H1 (cell line): Measurements from ENCODE around the gene MPZL3. TPM values are rescaled to one million over a fixed set of nuclear protein-coding genes. Genes with fewer than 3 reads are reported as not detected.

ENCODE experiments used
- CTCF ChIA-PET: fragments of 300-600 bp; sonication (Branson Sonifier 250); formaldehyde crosslinking; loops from one replicate; lab custom pipeline; 2021; ENCODE audit not compliant: partially characterized antibody; lab: Charles Lee
- POLR2A ChIA-PET: fragments of 300-600 bp; sonication (Branson Sonifier 250); formaldehyde crosslinking; loops from one replicate; lab custom pipeline; 2021; ENCODE audit warnings: inconsistent platforms; ENCODE audit not compliant: partially characterized antibody; lab: Charles Lee
- DNase-seq, 2 experiments: peaks; one replicate each; pipeline versions ENCODE4 v3.0.0 to v3.0.0-alpha.2; 2010 to 2022; ENCODE audit warnings: low spot score in 2 of 2, low read depth in 1 of 2, mixed read lengths in 1 of 2
- FAIRE-seq: peaks from 2 replicates; lab custom pipeline; 2011; peaks lifted over from hg19 to GRCh38; lab: Jason Lieb, UNC
- H2AFZ ChIP-seq: 2 replicates; pipeline ENCODE4 v1.8.1; 2012; ENCODE audit warnings: low read length, inconsistent platforms
- H2AK5ac ChIP-seq: 2 replicates; pipeline ENCODE4 v1.6.1; 2013; ENCODE audit warnings: low read depth, low read length
- H2BK120ac ChIP-seq: replicated peaks from 2 replicates; pipeline ENCODE3; 2013; ENCODE audit warnings: low read depth, low read length, inconsistent platforms
- H2BK12ac ChIP-seq: 2 replicates; pipeline ENCODE4 v1.6.1; 2013; ENCODE audit warnings: low read depth, low read length
- H2BK15ac ChIP-seq: 2 replicates; pipeline ENCODE4 v1.6.1; 2013; ENCODE audit warnings: low read length
- H2BK20ac ChIP-seq: 2 replicates; pipeline ENCODE4 v1.6.1; 2013; ENCODE audit warnings: low read length
- H2BK5ac ChIP-seq: 2 replicates; pipeline ENCODE4 v1.6.1; 2013; ENCODE audit warnings: low read depth, low read length
- H3K14ac ChIP-seq: 2 replicates; pipeline ENCODE4 v1.6.1; 2013; ENCODE audit warnings: inconsistent platforms; ENCODE audit not compliant: insufficient read length
- H3K18ac ChIP-seq: 2 replicates; pipeline ENCODE4 v1.6.1; 2013; ENCODE audit warnings: low read length; ENCODE audit errors: extremely low read depth
- H3K23ac ChIP-seq: 2 replicates; pipeline ENCODE4 v1.6.1; 2013; ENCODE audit warnings: inconsistent platforms; ENCODE audit not compliant: insufficient read length
- H3K23me2 ChIP-seq: 2 replicates; pipeline ENCODE4 v1.6.1; 2013; ENCODE audit warnings: low read depth, low read length
- H3K27ac ChIP-seq: 2 replicates; pipeline ENCODE4 v1.6.1; 2011; ENCODE audit warnings: low read depth, low read length, inconsistent platforms
- H3K27me3 ChIP-seq, 4 experiments: replicated peaks in 1 of 4; 1 replicate in 1 of 4; 2 replicates in 3 of 4; pipeline versions ENCODE4 v1.6.1 to v1.8.1; 2011 to 2013; ENCODE audit warnings: low read length in 3 of 4, mild to moderate bottlenecking in 3 of 4, inconsistent platforms in 2 of 4, mixed read lengths in 2 of 4, moderate library complexity in 1 of 4; ENCODE audit not compliant: control insufficient read depth in 3 of 4, insufficient read depth in 3 of 4; ENCODE audit errors: extremely low read depth in 1 of 4
- H3K36me3 ChIP-seq, 4 experiments: 2 replicates each; pipeline versions ENCODE4 v1.6.1 to v1.8.1; 2011 to 2013; ENCODE audit warnings: mild to moderate bottlenecking in 4 of 4, low read length in 3 of 4, moderate library complexity in 2 of 4, control low read depth in 1 of 4, inconsistent platforms in 1 of 4; ENCODE audit not compliant: insufficient read depth in 4 of 4, control insufficient read depth in 2 of 4
- H3K4ac ChIP-seq: replicated peaks from 2 replicates; pipeline ENCODE3; 2013; ENCODE audit warnings: low read length, low read depth, mixed read lengths, inconsistent platforms; ENCODE audit not compliant: insufficient read length
- H3K4me1 ChIP-seq, 4 experiments: replicated peaks in 1 of 4; 1 replicate in 1 of 4; 2 replicates in 3 of 4; pipeline versions ENCODE4 v1.6.1 to v1.8.1; 2011 to 2013; ENCODE audit warnings: low read length in 3 of 4, inconsistent platforms in 2 of 4, mixed read lengths in 1 of 4; ENCODE audit not compliant: insufficient read depth in 4 of 4, control insufficient read depth in 3 of 4
- H3K4me2 ChIP-seq, 2 experiments: 2 replicates each; pipeline versions ENCODE4 v1.6.1 to v1.8.1; 2011 to 2013; ENCODE audit warnings: low read depth in 2 of 2, low read length in 2 of 2, control low read depth in 1 of 2, inconsistent platforms in 1 of 2, mild to moderate bottlenecking in 1 of 2; ENCODE audit not compliant: insufficient read depth in 1 of 2
- H3K4me3 ChIP-seq, 4 experiments: fragments of 200-600, 300-600 bp in 1 of 4; sonication (generic), shearing (Covaris generic), sonication (Bioruptor Twin) in 1 of 4; 2 replicates each; pipeline versions ENCODE4 v1.5.1 to v1.8.1; 2011 to 2016; ENCODE audit warnings: low read length in 4 of 4, low read depth in 3 of 4, control low read depth in 2 of 4, inconsistent platforms in 2 of 4, mild to moderate bottlenecking in 2 of 4, mixed read lengths in 1 of 4, moderate library complexity in 1 of 4; ENCODE audit not compliant: insufficient read depth in 2 of 4; ENCODE audit errors: extremely low read depth in 1 of 4
- H3K56ac ChIP-seq: replicated peaks from 2 replicates; pipeline ENCODE3; 2013; ENCODE audit warnings: low read depth, mild to moderate bottlenecking, mixed read lengths, low read length, inconsistent platforms; ENCODE audit not compliant: insufficient read length
- H3K79me1 ChIP-seq: 2 replicates; pipeline ENCODE4 v1.6.1; 2013; ENCODE audit warnings: low read depth, low read length, control low read depth
- H3K79me2 ChIP-seq, 2 experiments: 2 replicates each; pipeline versions ENCODE4 v1.6.1 to v1.8.1; 2012 to 2013; ENCODE audit warnings: low read length in 2 of 2, mild to moderate bottlenecking in 2 of 2, inconsistent platforms in 1 of 2; ENCODE audit not compliant: insufficient read depth in 2 of 2, control insufficient read depth in 1 of 2
- H3K9ac ChIP-seq, 4 experiments: replicated peaks in 1 of 4; 1 replicate in 1 of 4; 2 replicates in 3 of 4; pipeline versions ENCODE4 v1.6.1 to v1.8.1; 2011 to 2013; ENCODE audit warnings: low read depth in 3 of 4, low read length in 3 of 4, control low read depth in 2 of 4, mild to moderate bottlenecking in 2 of 4, moderate library complexity in 2 of 4, inconsistent platforms in 1 of 4; ENCODE audit errors: extremely low read depth in 1 of 4
- H3K9me3 ChIP-seq, 2 experiments: 2 replicates each; pipeline versions ENCODE4 v1.6.1 to v1.8.1; 2012 to 2013; ENCODE audit warnings: mild to moderate bottlenecking in 2 of 2, moderate library complexity in 2 of 2, control low read depth in 1 of 2, inconsistent platforms in 1 of 2, low read depth in 1 of 2, low read length in 1 of 2, mixed read lengths in 1 of 2; ENCODE audit not compliant: insufficient read depth in 2 of 2
- H4K20me1 ChIP-seq, 2 experiments: replicated peaks in 1 of 2; 2 replicates each; pipeline versions ENCODE3 to v1.8.1; 2011 to 2013; ENCODE audit warnings: inconsistent platforms in 2 of 2, low read length in 2 of 2, mild to moderate bottlenecking in 1 of 2; ENCODE audit not compliant: insufficient read depth in 2 of 2, control insufficient read depth in 1 of 2
- H4K5ac ChIP-seq: 2 replicates; pipeline ENCODE4 v1.6.1; 2013; ENCODE audit warnings: low read length, low read depth, mixed read lengths, inconsistent platforms; ENCODE audit not compliant: insufficient read length
- H4K8ac ChIP-seq: 2 replicates; pipeline ENCODE4 v1.8.0; 2013; ENCODE audit warnings: mild to moderate bottlenecking, moderate library complexity, low read length, inconsistent platforms; ENCODE audit not compliant: insufficient read depth; ENCODE audit errors: extremely low read depth
- H4K91ac ChIP-seq: replicated peaks from 2 replicates; pipeline ENCODE3; 2013; ENCODE audit warnings: low read length, mixed read lengths, inconsistent platforms; ENCODE audit not compliant: insufficient read length
- SRF ChIP-seq: IDR thresholded peaks from 2 replicates; pipeline ENCODE4 v1.6.1; 2011; ENCODE audit warnings: mild to moderate bottlenecking, low read depth, low read length, moderate library complexity
- TCF12 ChIP-seq: IDR thresholded peaks from 2 replicates; pipeline ENCODE4 v1.6.1; 2011; ENCODE audit warnings: low read depth, mild to moderate bottlenecking, low read length
- WGBS, 2 experiments: shearing (Covaris generic) in 1 of 2; methylation state at CpG; one replicate each; pipeline versions ENCODE4 v1.1.6 to v1.1.7; 2013 to 2015; ENCODE audit warnings: low lambda C conversion rate in 2 of 2, mixed read lengths in 2 of 2, inconsistent platforms in 1 of 2, low coverage in 1 of 2, missing lambda C conversion rate in 1 of 2; ENCODE audit not compliant: insufficient replicate concordance in 2 of 2, insufficient coverage in 1 of 2, insufficient read length in 1 of 2; ENCODE audit errors: extremely low coverage in 1 of 2, missing lambda C conversion rate in 1 of 2; 5-methylcytosine and 5-hydroxymethylcytosine counted together
- polyA plus RNA-seq, 7 experiments: library from polyadenylated mRNA; depleted of rRNA in 3 of 7; stranded (reverse) in 5 of 7; unstranded in 2 of 7; fragments of >200 nt in 5 of 7; fragments of 200-250 nt in 2 of 7; gene quantifications; 1 replicate in 5 of 7; 2 replicates in 1 of 7; 4 replicates in 1 of 7; pipeline versions ENCODE4 v1.2.1 to v1.2.3, GENCODE V29; 2011 to 2013; ENCODE audit warnings: missing spikeins in 2 of 7, mixed read lengths in 2 of 7
- total RNA-seq: library from RNA; stranded (reverse); fragmentation: NEBNext Ultra II Directional; extraction: Animal tissue kit (Norgen Biotek cat#: 25700); gene quantifications from 2 replicates; pipeline ENCODE4 v1.2.1, GENCODE V29; 2021

MPZL3 gene
- total and polyA plus RNA-seq, 2 of the 8 experiments (the other 6 are each of a cell fraction or from before 2014, with no cell fraction given) = 1.1 to 3.9 TPM

DNA sequence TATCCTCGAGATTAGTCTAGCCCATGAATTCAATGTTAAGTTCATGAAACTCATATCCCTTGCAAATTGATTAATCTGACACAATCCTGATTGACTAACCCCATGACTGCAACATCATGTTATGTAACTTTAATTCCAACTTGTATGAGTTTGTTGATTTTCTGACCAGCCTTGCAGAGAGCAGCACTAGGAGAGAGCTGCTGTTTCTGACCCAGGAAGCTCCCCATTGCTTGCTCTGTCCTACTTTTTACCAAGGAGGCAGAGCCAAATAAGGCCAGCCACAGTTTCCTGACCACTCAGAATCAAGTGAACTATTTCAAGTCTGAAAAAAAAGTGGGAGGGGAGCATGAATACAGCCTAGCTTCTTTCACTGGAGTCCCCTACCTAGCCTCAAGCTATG lies 13.2 kb downstream of the MPZL3 start:
- FAIRE-seq (no peak), DNase-seq (no peak)
- Histone ChIP-seq H2BK120ac (no peak overlapping the region), H3K14ac (no peak overlapping the region), H3K18ac (no peak overlapping the region), H3K4me2 (no peak overlapping the region), H3K9me3 (no peaks in the 10 kb centered on the region), H2BK15ac (no peak overlapping the region), H2AFZ (no peak overlapping the region), H2AK5ac (no peak overlapping the region), H3K23ac (no peak overlapping the region), H4K91ac (no peak overlapping the region), H3K56ac (no peak overlapping the region), H3K27ac (no peak overlapping the region), H3K4ac (no peak overlapping the region), H3K79me2 (no peaks in the 10 kb centered on the region), H3K9ac (no peak overlapping the region), H4K5ac (no peak overlapping the region), H3K4me3 (no peak overlapping the region), H2BK20ac (no peak overlapping the region), H3K4me1 (peaks cover 0 to 6% (median 0%) of the 10 kb centered on the region in 4 experiments; a peak in 4 of 7 replicates), H3K36me3 (no peaks in the 10 kb centered on the region; a peak in 1 of 8 replicates), H2BK5ac (no peak overlapping the region), H4K8ac (no peak overlapping the region), H3K79me1 (no peaks in the 10 kb centered on the region), H3K23me2 (no peaks in the 10 kb centered on the region; the same call in 1 of the 2 replicates), H2BK12ac (no peak overlapping the region), H4K20me1 (no peaks in the 10 kb centered on the region), H3K27me3 (no peaks in the 10 kb centered on the region)
- CTCF ChIA-PET = interaction anchor here (0.6 to 1.9 kb wide), 4 partner anchors 16 to 57 kb away, joined by 3 to 8 read pairs (median 4); no protein-coding TSS in a partner anchor
- TF ChIP-seq SRF = peak; percentile 75; the same call in 1 of the 2 replicates
- TF ChIP-seq TCF12 = no peak
- 82% methylated on average over 1 of the region's 1 CpG; no CpG with 5 or more reads in 1 of the 2 experiments for WGBS, 2 experiments
- POLR2A ChIA-PET = interaction anchor here (0.9 to 1.2 kb wide), 2 partner anchors 15 to 27 kb away, joined by 3 read pairs; no protein-coding TSS in a partner anchor
